T-cell (primary cell): ENCODE data around the gene ORC5. TPM values are rescaled to one million over a fixed set of nuclear protein-coding genes. Genes with fewer than 3 reads are reported as not detected.

Experiments
- ATAC-seq, 4 experiments: fragments of 200-7000 bp in 3 of 4; fragments of 150-1000 bp in 1 of 4; cut with Tn5 transposase; replicated peaks in 1 of 4; 1 replicate in 3 of 4; 2 replicates in 1 of 4; pipeline ENCODE4 v1.10.0; 2021; ENCODE audit warnings: moderate library complexity in 3 of 4, mild to moderate bottlenecking in 2 of 4, moderate number of reproducible peaks in 1 of 4
- CTCF ChIA-PET, 2 donors: fragments of 300-600 bp; sonication (Branson Sonifier 250); formaldehyde crosslinking; loops; one replicate each; lab custom pipeline; 2022; ENCODE audit warnings: antibody characterized with exemption in 2 of 2; lab: Charles Lee
- POLR2A ChIA-PET, 2 donors: fragments of 300-600 bp; sonication (Branson Sonifier 250); formaldehyde crosslinking; loops; one replicate each; lab custom pipeline; 2022; ENCODE audit warnings: antibody characterized with exemption in 2 of 2; lab: Charles Lee
- DNase-seq, 35 experiments: peaks; one replicate each; pipeline versions ENCODE4 v3.0.0 to v3.0.0-alpha.2; 2013 to 2023
- H3K27ac ChIP-seq: one replicate; pipeline ENCODE4 v1.5.1; 2013; ENCODE audit warnings: low read length
- H3K27me3 ChIP-seq, 2 experiments: replicated peaks in 1 of 2; 1 replicate in 1 of 2; 2 replicates in 1 of 2; pipeline versions ENCODE4 v1.6.1 to v1.7.0; 2013; ENCODE audit warnings: low read length in 1 of 2, mixed read lengths in 1 of 2; ENCODE audit not compliant: control insufficient read depth in 2 of 2, insufficient read depth in 2 of 2; ENCODE audit errors: extremely low read depth in 1 of 2
- H3K36me3 ChIP-seq, 2 donors: 1 replicate in 1 of 2; 2 replicates in 1 of 2; pipeline versions ENCODE4 v1.6.1 to v1.7.0; 2013; ENCODE audit warnings: low read length in 1 of 2; ENCODE audit not compliant: control insufficient read depth in 2 of 2, insufficient read depth in 1 of 2; ENCODE audit errors: extremely low read depth in 1 of 2
- H3K4me1 ChIP-seq, 2 experiments: 1 replicate in 1 of 2; 2 replicates in 1 of 2; pipeline versions ENCODE4 v1.6.1 to v1.7.0; 2013; ENCODE audit warnings: low read length in 2 of 2, mixed read lengths in 1 of 2; ENCODE audit not compliant: insufficient read depth in 2 of 2, control insufficient read depth in 1 of 2; ENCODE audit errors: extremely low read depth in 1 of 2
- H3K4me3 ChIP-seq, 2 donors: 1 replicate in 1 of 2; 2 replicates in 1 of 2; pipeline versions ENCODE4 v1.5.1 to v1.7.0; 2013; ENCODE audit warnings: mild to moderate bottlenecking in 2 of 2, low read length in 1 of 2, moderate library complexity in 1 of 2; ENCODE audit not compliant: control insufficient read depth in 1 of 2; ENCODE audit errors: extremely low read depth in 1 of 2
- H3K9me3 ChIP-seq: 2 replicates; pipeline ENCODE4 v1.7.0; 2013
- H3K27ac Mint-ChIP-seq, 2 donors: one replicate each; pipeline ENCODE4 v1.8.0; 2020 to 2021; ENCODE audit warnings: mild to moderate bottlenecking in 2 of 2, mixed read lengths in 2 of 2
- H3K27me3 Mint-ChIP-seq, 2 donors: one replicate each; pipeline ENCODE4 v1.8.0; 2021 to 2022; ENCODE audit warnings: mixed read lengths in 2 of 2
- H3K36me3 Mint-ChIP-seq: one replicate; pipeline ENCODE4 v1.8.0; 2021; ENCODE audit warnings: mixed read lengths
- H3K4me1 Mint-ChIP-seq, 3 donors: one replicate each; pipeline ENCODE4 v1.8.0; 2020 to 2022; ENCODE audit warnings: mixed read lengths in 3 of 3, mild to moderate bottlenecking in 1 of 3
- H3K4me3 Mint-ChIP-seq, 3 donors: one replicate each; pipeline ENCODE4 v1.8.0; 2020 to 2022; ENCODE audit warnings: mild to moderate bottlenecking in 3 of 3, mixed read lengths in 3 of 3, moderate library complexity in 3 of 3
- H3K9me3 Mint-ChIP-seq, 3 donors: one replicate each; pipeline ENCODE4 v1.8.0; 2020 to 2022; ENCODE audit warnings: mixed read lengths in 3 of 3
- WGBS: methylation state at CpG from one replicate; pipeline ENCODE4 v1.1.5; 2013; ENCODE audit warnings: missing lambda C conversion rate; ENCODE audit not compliant: insufficient coverage; 5-methylcytosine and 5-hydroxymethylcytosine counted together
- total RNA-seq, 35 experiments: library from RNA in 6 of 35; stranded (reverse) in 6 of 35; fragments of 120-200 nt in 1 of 35; gene quantifications; one replicate each; pipeline versions ENCODE4 v1.2.1 to v1.2.4 and lab custom pipeline; 2013 to 2026

ORC5 gene
- total RNA-seq, 5 donors from 2014 or later (not counting 1 experiment from before 2014, with no cell fraction given) = 10.4 to 26.9 (median 25.3) TPM

DNA sequence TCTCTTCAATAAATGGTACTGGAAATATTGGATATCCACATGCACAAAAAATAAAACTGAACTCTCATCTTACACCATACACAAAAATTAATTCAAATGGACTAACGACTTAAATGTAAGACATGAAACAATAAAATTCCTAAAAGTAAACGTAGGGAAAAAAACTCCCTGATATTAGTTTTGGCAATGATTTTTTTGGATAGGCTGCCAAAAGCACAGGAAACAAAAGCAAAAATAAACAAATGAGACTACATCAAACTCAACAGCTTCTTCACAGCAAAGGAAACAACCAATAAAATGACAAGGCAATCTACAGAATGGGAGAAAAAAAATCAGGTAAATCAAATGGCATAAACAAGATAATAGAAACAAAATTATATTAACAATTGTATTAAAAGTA is 65.7 kb downstream of the ORC5 start:
- Mint-ChIP-seq H3K4me1 (no peaks in the 10 kb centered on the region), H3K9me3 (no peaks in the 10 kb centered on the region), H3K27me3 (no peaks in the 10 kb centered on the region), H3K36me3 (peaks cover 37% of the 10 kb centered on the region), H3K27ac (no peak overlapping the region), H3K4me3 (no peak overlapping the region)
- no CpG with 5 or more reads among the region's 2 CpGs for WGBS
- POLR2A ChIA-PET = no interaction called here
- Histone ChIP-seq H3K4me1 (no peaks in the 10 kb centered on the region), H3K4me3 (no peak overlapping the region), H3K27ac (no peak overlapping the region), H3K36me3 (peaks cover 5 to 9% of the 10 kb centered on the region in 2 donors), H3K9me3 (no peaks in the 10 kb centered on the region), H3K27me3 (no peaks in the 10 kb centered on the region)
- DNase-seq (no peak), ATAC-seq (no peak)
- CTCF ChIA-PET = no interaction called here

DNA sequence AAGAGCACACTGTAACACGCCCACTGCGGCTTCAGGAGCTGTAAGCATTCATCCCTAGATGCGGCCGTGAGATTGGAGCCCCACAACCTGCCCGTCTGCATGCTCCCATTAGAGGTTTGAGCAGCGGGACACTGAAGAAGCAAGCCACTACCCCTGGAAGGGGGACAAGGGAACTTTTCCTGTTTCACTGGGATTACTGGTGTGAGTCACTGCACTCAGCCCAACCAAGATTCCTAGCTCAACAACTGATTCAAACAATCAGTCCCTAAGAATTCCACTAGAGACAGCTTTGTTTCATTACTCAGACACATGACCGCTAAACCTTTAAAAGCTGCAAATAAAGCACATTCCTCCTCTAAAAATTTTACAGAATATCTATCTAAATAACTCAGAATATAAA is 69.8 kb downstream of the ORC5 start:
- no peak for ATAC-seq
- no peaks in the 10 kb centered on the region for H3K27me3 ChIP-seq
- Mint-ChIP-seq H3K36me3 (peaks cover 30% of the 10 kb centered on the region), H3K4me1 (no peaks in the 10 kb centered on the region), H3K9me3 (no peaks in the 10 kb centered on the region), H3K27me3 (no peaks in the 10 kb centered on the region), H3K4me3 (no peak overlapping the region), H3K27ac (no peak overlapping the region)
- DNase-seq = no peak
- H3K4me3 ChIP-seq = no peak overlapping the region
- no peak overlapping the region for H3K27ac ChIP-seq
- WGBS = 94% methylated on average over 3 of the region's 7 CpGs
- CTCF ChIA-PET = interaction anchor here (0.6 kb wide), 2 partner anchors 11 to 1142 kb away, joined by 3 to 4 read pairs; no protein-coding TSS in a partner anchor
- H3K9me3 ChIP-seq = no peaks in the 10 kb centered on the region
- POLR2A ChIA-PET = no interaction called here
- H3K36me3 ChIP-seq = peaks cover 5 to 28% of the 10 kb centered on the region in 2 donors
- H3K4me1 ChIP-seq = no peaks in the 10 kb centered on the region

DNA sequence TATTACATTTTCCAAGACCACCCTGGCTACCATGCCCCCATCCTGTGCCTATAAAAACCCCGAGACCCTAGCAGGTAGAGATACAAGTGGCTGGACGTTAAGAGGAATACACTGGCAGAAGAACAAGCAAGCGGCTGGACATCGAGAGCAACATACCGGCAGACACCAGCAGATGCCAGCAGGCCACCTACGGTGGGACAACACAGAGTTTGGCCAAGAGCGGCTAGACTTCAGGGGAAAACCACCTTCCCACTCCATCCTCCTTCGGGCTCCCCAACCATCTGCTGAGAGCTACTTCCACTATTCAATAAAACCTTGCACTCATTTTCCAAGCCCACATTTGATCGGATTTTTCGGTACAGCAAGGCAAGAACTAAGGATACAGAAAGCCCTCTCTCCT is 70.3 kb downstream of the ORC5 start:
- Mint-ChIP-seq H3K36me3 (peaks cover 26% of the 10 kb centered on the region), H3K4me3 (no peak overlapping the region), H3K9me3 (no peaks in the 10 kb centered on the region), H3K27ac (no peak overlapping the region), H3K27me3 (no peaks in the 10 kb centered on the region), H3K4me1 (no peaks in the 10 kb centered on the region)
- Histone ChIP-seq H3K36me3 (peaks cover 5 to 28% of the 10 kb centered on the region in 2 donors), H3K9me3 (no peaks in the 10 kb centered on the region), H3K4me3 (no peak overlapping the region), H3K27me3 (no peaks in the 10 kb centered on the region), H3K27ac (no peak overlapping the region), H3K4me1 (no peaks in the 10 kb centered on the region)
- WGBS = 94% methylated on average over 10 of the region's 10 CpGs
- POLR2A ChIA-PET = no interaction called here
- DNase-seq = no peak
- CTCF ChIA-PET = interaction anchor here in 1 of 2 donors (0.6 kb wide), 1 partner anchor 10 kb away, joined by 4 read pairs; no protein-coding TSS in a partner anchor
- no peak for ATAC-seq

DNA sequence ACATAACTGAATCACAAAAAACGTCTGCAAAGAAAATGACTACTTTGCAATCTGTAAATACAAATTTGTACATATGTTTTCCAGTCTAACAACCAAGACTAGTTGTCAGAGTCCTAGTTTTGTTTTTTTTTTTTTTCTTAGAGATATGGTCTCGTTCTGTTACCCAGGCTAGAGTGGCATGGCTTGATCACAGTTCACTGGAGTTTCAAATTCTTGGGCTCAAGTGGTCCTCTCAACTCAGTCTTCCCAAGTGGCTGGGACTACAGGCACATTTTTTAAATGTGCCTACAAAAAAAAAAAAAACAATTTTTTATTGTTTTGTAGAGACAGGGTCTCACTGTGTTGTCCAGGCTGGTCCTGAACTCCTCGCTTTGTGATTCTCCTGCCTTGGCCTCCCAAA is 70.8 kb downstream of the ORC5 start:
- H3K4me3 Mint-ChIP-seq = no peak overlapping the region
- Histone ChIP-seq H3K4me3 (no peak overlapping the region), H3K27me3 (no peaks in the 10 kb centered on the region), H3K36me3 (peaks cover 5 to 28% of the 10 kb centered on the region in 2 donors), H3K9me3 (no peaks in the 10 kb centered on the region), H3K4me1 (no peaks in the 10 kb centered on the region), H3K27ac (no peak overlapping the region)
- ChIA-PET POLR2A (no interaction called here), CTCF (no interaction called here)
- no peaks in the 10 kb centered on the region for H3K4me1 Mint-ChIP-seq
- 100% methylated on average over 1 of the region's 3 CpGs for WGBS
- no peaks in the 10 kb centered on the region for H3K9me3 Mint-ChIP-seq
- ATAC-seq (no peak), DNase-seq (no peak)
- H3K36me3 Mint-ChIP-seq = peaks cover 25% of the 10 kb centered on the region
- H3K27me3 Mint-ChIP-seq = no peaks in the 10 kb centered on the region
- no peak overlapping the region for H3K27ac Mint-ChIP-seq

DNA sequence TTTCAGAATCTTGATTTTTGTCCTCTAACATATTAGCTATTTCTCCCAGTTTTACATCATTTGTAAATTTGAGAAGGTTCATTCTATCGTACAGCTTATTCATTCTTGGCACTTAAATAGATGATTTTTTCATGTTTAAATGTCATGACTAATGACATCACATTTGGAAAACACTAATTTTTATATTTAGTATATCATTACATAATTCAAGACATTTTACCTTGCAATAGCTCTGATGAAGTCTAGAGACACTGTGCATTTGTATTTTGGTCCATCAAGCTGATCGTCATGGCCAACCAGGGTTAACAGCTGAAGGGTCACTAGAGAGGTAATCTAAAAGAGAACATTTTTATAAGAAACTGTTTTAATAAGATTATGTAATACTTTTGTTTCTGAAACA is 71.3 kb downstream of the ORC5 start:
- CTCF ChIA-PET = interaction anchor here in 1 of 2 donors (0.6 to 0.8 kb wide), 2 partner anchors 23 to 24 kb away, joined by 3 read pairs; no protein-coding TSS in a partner anchor

DNA sequence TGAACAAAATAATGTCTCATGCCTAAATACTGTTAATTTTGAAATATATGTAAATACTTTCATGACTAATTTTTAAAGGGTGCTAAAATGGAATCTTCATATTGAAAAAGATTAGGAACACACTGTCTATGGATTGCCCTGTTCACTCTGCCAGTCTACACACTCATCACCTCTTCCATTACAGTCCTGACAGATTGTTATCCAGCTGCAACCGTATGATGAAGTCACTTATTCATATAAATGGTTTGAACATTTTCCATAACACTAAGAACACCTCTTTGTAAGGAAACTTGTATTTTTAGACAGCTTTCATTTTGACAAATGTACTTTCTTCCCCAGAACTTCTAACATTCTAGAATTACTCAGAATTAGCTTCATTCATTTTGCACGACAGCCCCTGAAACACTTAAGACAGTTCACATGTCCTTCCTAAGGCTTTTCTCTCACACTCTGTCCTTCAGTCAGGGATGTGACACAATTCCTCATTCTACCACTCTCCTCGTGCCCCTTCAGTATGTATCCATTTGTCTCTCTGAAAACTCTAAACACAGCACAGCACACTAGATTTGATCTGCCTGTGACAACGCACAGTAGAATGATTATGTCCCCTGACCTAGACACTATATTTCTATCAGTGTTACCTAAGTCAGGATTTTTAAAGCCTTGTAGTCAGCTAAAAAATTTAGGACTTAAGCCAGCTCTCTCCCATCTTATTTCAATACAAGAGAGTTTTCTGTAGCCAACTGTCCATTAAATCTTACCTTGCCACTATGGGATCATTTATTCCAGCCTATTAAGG is 71.9 kb downstream of the ORC5 start:
- ChIA-PET POLR2A (interaction anchor here in 1 of 2 donors (0.6 kb wide), 1 partner anchor 9 kb away, joined by 9 read pairs; no protein-coding TSS in a partner anchor), CTCF (interaction anchor here in 1 of 2 donors (0.6 to 0.8 kb wide), 3 partner anchors 24 to 318 kb away, joined by 3 to 4 read pairs (median 3); no protein-coding TSS in a partner anchor)
- Histone ChIP-seq H3K4me1 (no peaks in the 10 kb centered on the region), H3K36me3 (peaks cover 5 to 28% of the 10 kb centered on the region in 2 donors), H3K27ac (no peak overlapping the region), H3K27me3 (no peaks in the 10 kb centered on the region), H3K9me3 (no peaks in the 10 kb centered on the region), H3K4me3 (no peak overlapping the region)
- Mint-ChIP-seq H3K4me1 (no peaks in the 10 kb centered on the region), H3K36me3 (peaks cover 24% of the 10 kb centered on the region), H3K4me3 (no peak overlapping the region), H3K9me3 (peaks cover 0 to 4% (median 0%) of the 10 kb centered on the region in 3 donors), H3K27me3 (no peaks in the 10 kb centered on the region), H3K27ac (no peak overlapping the region)
- 75% methylated on average over 2 of the region's 4 CpGs for WGBS
- DNase-seq = no peak
- ATAC-seq = no peak

More for the DNA sequence above, 71.3 kb downstream of the ORC5 start:
- Histone ChIP-seq H3K36me3 (peaks cover 5 to 28% of the 10 kb centered on the region in 2 donors), H3K27ac (no peak overlapping the region), H3K4me3 (no peak overlapping the region), H3K27me3 (no peaks in the 10 kb centered on the region), H3K4me1 (no peaks in the 10 kb centered on the region), H3K9me3 (no peaks in the 10 kb centered on the region)
- Mint-ChIP-seq H3K4me1 (no peaks in the 10 kb centered on the region), H3K4me3 (no peak overlapping the region), H3K27me3 (no peaks in the 10 kb centered on the region), H3K9me3 (no peaks in the 10 kb centered on the region), H3K27ac (no peak overlapping the region), H3K36me3 (peaks cover 25% of the 10 kb centered on the region)
- WGBS = no CpG with 5 or more reads among the region's 2 CpGs
- DNase-seq (no peak), ATAC-seq (no peak)
- POLR2A ChIA-PET = no interaction called here
